Esophagus squamous epithelium (tissue), 5 donors: ENCODE data around the gene CEP170. TPM values are rescaled to one million over a fixed set of nuclear protein-coding genes. Genes with fewer than 3 reads are reported as not detected.

Experiments used
- DNase-seq: peaks from one replicate; lab custom pipeline; 2025; lab: John Stamatoyannopoulos, UW
- H3K27ac ChIP-seq, 4 donors: fragments of 200-600 bp; sonication (generic); one replicate each; pipeline ENCODE4 v1.5.1; 2016 to 2019; ENCODE audit warnings: mild to moderate bottlenecking in 1 of 4
- H3K27me3 ChIP-seq, 4 donors: fragments of 200-600 bp; sonication (generic); 1 replicate in 3 of 4; 2 replicates in 1 of 4; pipeline versions ENCODE4 v1.5.1 to v1.6.0; 2017 to 2021; ENCODE audit warnings: antibody characterized with exemption in 1 of 4
- H3K36me3 ChIP-seq, 3 donors: fragments of 200-600 bp; sonication (generic); one replicate each; pipeline ENCODE4 v1.5.1; 2016 to 2019
- H3K4me1 ChIP-seq, 3 donors: fragments of 200-600 bp; sonication (generic); one replicate each; pipeline ENCODE4 v1.5.1; 2017 to 2019
- H3K4me3 ChIP-seq, 4 donors: fragments of 200-600 bp; sonication (generic); 1 replicate in 3 of 4; 2 replicates in 1 of 4; pipeline ENCODE4 v1.5.1; 2016 to 2019; ENCODE audit warnings: mild to moderate bottlenecking in 2 of 4, moderate library complexity in 1 of 4
- H3K9me3 ChIP-seq, 3 donors: fragments of 200-600 bp; sonication (generic); one replicate each; pipeline ENCODE4 v1.5.1; 2016 to 2019
- CTCF ChIP-seq, 6 experiments: fragments of 450-650 bp in 4 of 6; fragments of 200-600 bp in 2 of 6; sonication (generic) in 2 of 6; IDR thresholded peaks; one replicate each; pipeline ENCODE4 v1.5.1; 2016 to 2019; ENCODE audit warnings: antibody characterized with exemption in 6 of 6, mild to moderate bottlenecking in 4 of 6, moderate library complexity in 4 of 6
- POLR2A ChIP-seq, 4 donors: fragments of 450-650 bp; IDR thresholded peaks; one replicate each; pipeline ENCODE4 v1.6.1; 2017; ENCODE audit warnings: antibody characterized with exemption in 4 of 4, mild to moderate bottlenecking in 4 of 4, moderate library complexity in 3 of 4
- WGBS, 2 donors: methylation state at CpG; one replicate each; pipeline ENCODE4 v1.1.5; 2018; 5-methylcytosine and 5-hydroxymethylcytosine counted together
- intact Hi-C: fragments of 100-400 bp; cut with DNase I; formaldehyde crosslinking; loops from one replicate; pipeline ENCODE4 v1.15.0; 2022
- total RNA-seq, 4 donors: library from RNA; depleted of rRNA; stranded (reverse); fragments of >200 nt; gene quantifications; one replicate each; pipeline ENCODE4 v1.1.0, GENCODE V29; 2016
- donor health status: DM: yes; HTN: yes; CAD: no.

CEP170 gene
- total RNA-seq, 4 donors from 2014 or later: 10.4 to 19.5 (median 11.4) TPM

GRCh38 chr1:243269461-243269801, 14.3 kb upstream of the CEP170 start:
- Histone ChIP-seq H3K27ac (no peak overlapping the region), H3K4me3 (no peak overlapping the region), H3K4me1 (peaks cover 0 to 28% (median 3%) of the 10 kb centered on the region in 3 donors), H3K9me3 (no peaks in the 10 kb centered on the region), H3K27me3 (no peaks in the 10 kb centered on the region), H3K36me3 (peaks cover 0 to 41% (median 0%) of the 10 kb centered on the region in 3 donors)
- intact Hi-C loops: no loop called here
- no peak for DNase-seq
- TF ChIP-seq POLR2A (IDR thresholded peaks at IDR 0.05) (no peak), CTCF (IDR thresholded peaks at IDR 0.05) (no peak)
- 87 to 94% methylated on average over 3 to 4 of the region's 4 CpGs for WGBS, 2 donors

- Histone ChIP-seq H3K4me1 (peaks cover 0 to 33% (median 7%) of the 10 kb centered on the region in 3 donors), H3K9me3 (no peaks in the 10 kb centered on the region), H3K27ac (no peak overlapping the region), H3K4me3 (no peak overlapping the region), H3K36me3 (peaks cover 0 to 35% (median 0%) of the 10 kb centered on the region in 3 donors), H3K27me3 (no peaks in the 10 kb centered on the region)
- intact Hi-C loops: no loop called here
- no peak for DNase-seq
- no peak for TF ChIP-seq POLR2A (IDR thresholded peaks at IDR 0.05)
- no peak for TF ChIP-seq CTCF (IDR thresholded peaks at IDR 0.05)
- 74 to 90% methylated on average over 10 to 12 of the region's 13 CpGs for WGBS, 2 donors
Measured at GRCh38 chr1:243268751-243269460, 13.8 kb upstream of the CEP170 start.

GRCh38 chr1:243267914-243268653, 13.0 kb upstream of the CEP170 start:
- peak overlapping the region in 1 of 4 donors; percentile 15 for H3K27ac ChIP-seq
- peaks cover 0 to 27% (median 0%) of the 10 kb centered on the region in 3 donors for H3K36me3 ChIP-seq
- peaks cover 0 to 40% (median 7%) of the 10 kb centered on the region in 3 donors for H3K4me1 ChIP-seq
- intact Hi-C loops: no loop called here
- WGBS, 2 donors: 51 to 54% methylated on average over 12 of the region's 12 CpGs
- no peak for DNase-seq
- no peaks in the 10 kb centered on the region for H3K27me3 ChIP-seq
- H3K9me3 ChIP-seq: no peaks in the 10 kb centered on the region
- H3K4me3 ChIP-seq: no peak overlapping the region
- TF ChIP-seq POLR2A (IDR thresholded peaks at IDR 0.05): no peak
- no peak for TF ChIP-seq CTCF (IDR thresholded peaks at IDR 0.05)

- Histone ChIP-seq H3K27me3 (no peaks in the 10 kb centered on the region), H3K4me3 (no peak overlapping the region), H3K27ac (peak overlapping the region in 1 of 4 donors; percentile 15), H3K4me1 (peaks cover 0 to 41% (median 7%) of the 10 kb centered on the region in 3 donors), H3K36me3 (peaks cover 0 to 26% (median 0%) of the 10 kb centered on the region in 3 donors), H3K9me3 (no peaks in the 10 kb centered on the region)
- 82 to 89% methylated on average over 10 of the region's 10 CpGs for WGBS, 2 donors
- no peak for DNase-seq
- TF ChIP-seq POLR2A (IDR thresholded peaks at IDR 0.05) (no peak), CTCF (IDR thresholded peaks at IDR 0.05) (no peak)
- intact Hi-C loops: no loop called here
Measured at GRCh38 chr1:243267471-243267880, 12.4 kb upstream of the CEP170 start.

GRCh38 chr1:243266231-243266630, 11.2 kb upstream of the CEP170 start:
- intact Hi-C loops: no loop called here
- Histone ChIP-seq H3K4me1 (peaks cover 0 to 41% (median 7%) of the 10 kb centered on the region in 3 donors), H3K36me3 (peaks cover 0 to 14% (median 0%) of the 10 kb centered on the region in 3 donors), H3K27ac (no peak overlapping the region), H3K9me3 (no peaks in the 10 kb centered on the region), H3K4me3 (no peak overlapping the region), H3K27me3 (no peaks in the 10 kb centered on the region)
- TF ChIP-seq POLR2A (IDR thresholded peaks at IDR 0.05) (no peak), CTCF (IDR thresholded peaks at IDR 0.05) (no peak)
- no peak for DNase-seq
- 63 to 90% methylated on average over 3 to 4 of the region's 4 CpGs for WGBS, 2 donors
